ENCODE measurements around the gene SOX8.

DNA sequence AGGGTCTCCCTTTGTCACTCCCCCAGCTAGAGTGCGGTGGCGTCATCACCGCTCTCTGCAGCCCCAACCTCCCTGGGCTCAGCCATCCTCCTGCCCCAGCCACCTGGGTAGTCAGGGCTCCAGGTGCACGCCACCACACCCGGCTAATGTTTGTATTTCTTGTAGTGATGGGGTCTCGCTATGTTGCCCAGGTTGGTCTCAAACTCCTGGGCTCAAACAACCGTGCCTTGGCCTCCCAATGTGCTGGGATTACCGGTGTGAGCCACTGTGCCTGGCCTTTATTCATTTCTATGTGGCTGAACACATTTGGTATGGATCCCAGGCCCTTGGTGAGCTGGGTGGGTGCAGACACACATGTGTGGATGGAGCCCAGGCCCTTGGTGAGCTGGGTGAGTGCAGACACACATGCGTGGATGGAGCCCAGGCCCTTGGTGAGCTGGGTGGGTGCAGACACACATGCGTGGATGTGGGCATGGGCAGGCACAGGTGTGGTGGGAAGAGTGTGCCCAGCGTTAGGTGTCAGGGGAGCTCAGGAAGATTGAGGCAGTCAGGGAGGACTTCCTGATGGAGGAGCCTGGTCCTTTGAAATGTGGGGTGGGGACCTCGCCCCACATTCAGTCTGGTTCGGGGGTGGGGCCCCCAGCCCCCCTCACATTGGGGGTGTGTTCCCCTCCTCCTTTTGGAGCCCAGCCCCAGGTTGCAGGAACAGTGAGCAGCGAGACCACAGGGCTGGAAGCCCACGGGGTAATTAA lies 37.1 kb downstream of the SOX8 start:
- TF ChIP-seq, protein P1, sequence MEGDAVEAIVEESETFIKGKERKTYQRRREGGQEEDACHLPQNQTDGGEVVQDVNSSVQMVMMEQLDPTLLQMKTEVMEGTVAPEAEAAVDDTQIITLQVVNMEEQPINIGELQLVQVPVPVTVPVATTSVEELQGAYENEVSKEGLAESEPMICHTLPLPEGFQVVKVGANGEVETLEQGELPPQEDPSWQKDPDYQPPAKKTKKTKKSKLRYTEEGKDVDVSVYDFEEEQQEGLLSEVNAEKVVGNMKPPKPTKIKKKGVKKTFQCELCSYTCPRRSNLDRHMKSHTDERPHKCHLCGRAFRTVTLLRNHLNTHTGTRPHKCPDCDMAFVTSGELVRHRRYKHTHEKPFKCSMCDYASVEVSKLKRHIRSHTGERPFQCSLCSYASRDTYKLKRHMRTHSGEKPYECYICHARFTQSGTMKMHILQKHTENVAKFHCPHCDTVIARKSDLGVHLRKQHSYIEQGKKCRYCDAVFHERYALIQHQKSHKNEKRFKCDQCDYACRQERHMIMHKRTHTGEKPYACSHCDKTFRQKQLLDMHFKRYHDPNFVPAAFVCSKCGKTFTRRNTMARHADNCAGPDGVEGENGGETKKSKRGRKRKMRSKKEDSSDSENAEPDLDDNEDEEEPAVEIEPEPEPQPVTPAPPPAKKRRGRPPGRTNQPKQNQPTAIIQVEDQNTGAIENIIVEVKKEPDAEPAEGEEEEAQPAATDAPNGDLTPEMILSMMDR (conservative IDR thresholded peaks at IDR 0.05) = no peak
- no peak for TF ChIP-seq EZH2 (IDR thresholded peaks at IDR 0.05; ENCODE audit: low read depth)

Data from PC-9 (cell line).